ENCODE measurements around the gene ABCA7.

Gene ABCA7

DNA sequence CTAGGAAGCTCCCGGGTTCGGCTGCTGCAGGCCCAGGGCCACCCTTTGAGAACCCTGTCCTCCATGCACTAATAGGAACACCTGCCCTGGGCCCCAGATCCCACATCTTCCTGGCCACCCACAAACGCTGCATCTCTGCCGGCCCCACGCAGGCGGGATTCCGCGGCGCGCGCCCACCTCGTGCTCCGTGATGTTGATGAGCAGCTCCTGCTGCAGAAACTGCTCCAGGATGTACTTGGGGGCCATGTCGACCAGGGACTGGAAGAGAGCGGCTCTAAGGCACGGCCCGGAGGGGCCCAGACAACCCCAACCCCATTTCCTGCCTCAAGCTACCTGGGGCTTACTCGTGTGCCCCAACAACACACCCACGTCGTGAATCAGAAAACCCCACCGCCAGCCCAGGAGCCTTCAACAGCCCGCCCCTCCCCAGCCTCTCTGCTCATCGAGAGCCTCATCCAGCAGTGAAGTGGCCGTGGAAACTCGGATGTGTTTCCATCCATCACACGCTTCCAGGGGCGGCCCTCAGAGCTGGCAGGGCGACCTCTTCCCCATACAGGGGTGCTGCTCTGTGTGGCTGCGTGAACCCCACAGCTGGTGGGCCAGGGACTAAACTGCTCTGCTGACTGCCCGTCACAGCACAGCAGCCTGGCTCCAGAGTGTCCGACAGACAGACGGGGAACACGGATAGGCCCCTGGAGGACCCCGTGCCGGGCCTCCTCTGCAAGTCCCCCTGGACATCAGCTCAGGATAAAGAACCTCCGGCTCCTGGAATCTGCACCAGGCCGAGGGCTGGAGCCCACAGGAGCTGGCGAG, 51.0 kb downstream of the ABCA7 start:
- TF ChIP-seq, protein P1, sequence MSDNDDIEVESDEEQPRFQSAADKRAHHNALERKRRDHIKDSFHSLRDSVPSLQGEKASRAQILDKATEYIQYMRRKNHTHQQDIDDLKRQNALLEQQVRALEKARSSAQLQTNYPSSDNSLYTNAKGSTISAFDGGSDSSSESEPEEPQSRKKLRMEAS (IDR thresholded peaks at IDR 0.05; ENCODE audit: low read depth, low read length) = no peak
- TF ChIP-seq, protein P2, sequence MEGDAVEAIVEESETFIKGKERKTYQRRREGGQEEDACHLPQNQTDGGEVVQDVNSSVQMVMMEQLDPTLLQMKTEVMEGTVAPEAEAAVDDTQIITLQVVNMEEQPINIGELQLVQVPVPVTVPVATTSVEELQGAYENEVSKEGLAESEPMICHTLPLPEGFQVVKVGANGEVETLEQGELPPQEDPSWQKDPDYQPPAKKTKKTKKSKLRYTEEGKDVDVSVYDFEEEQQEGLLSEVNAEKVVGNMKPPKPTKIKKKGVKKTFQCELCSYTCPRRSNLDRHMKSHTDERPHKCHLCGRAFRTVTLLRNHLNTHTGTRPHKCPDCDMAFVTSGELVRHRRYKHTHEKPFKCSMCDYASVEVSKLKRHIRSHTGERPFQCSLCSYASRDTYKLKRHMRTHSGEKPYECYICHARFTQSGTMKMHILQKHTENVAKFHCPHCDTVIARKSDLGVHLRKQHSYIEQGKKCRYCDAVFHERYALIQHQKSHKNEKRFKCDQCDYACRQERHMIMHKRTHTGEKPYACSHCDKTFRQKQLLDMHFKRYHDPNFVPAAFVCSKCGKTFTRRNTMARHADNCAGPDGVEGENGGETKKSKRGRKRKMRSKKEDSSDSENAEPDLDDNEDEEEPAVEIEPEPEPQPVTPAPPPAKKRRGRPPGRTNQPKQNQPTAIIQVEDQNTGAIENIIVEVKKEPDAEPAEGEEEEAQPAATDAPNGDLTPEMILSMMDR (IDR thresholded peaks at IDR 0.05; ENCODE audit: low read depth, low read length) = no peak
- no peak for TF ChIP-seq POLR2A (IDR thresholded peaks at IDR 0.05; ENCODE audit: extremely low read depth, insufficient read length)
- TF ChIP-seq MYC (IDR thresholded peaks at IDR 0.05; ENCODE audit: low read depth, low read length) = no peak
- no peak overlapping the region for H3K4me3 ChIP-seq (ENCODE audit: low read depth, low read length)

DNA sequence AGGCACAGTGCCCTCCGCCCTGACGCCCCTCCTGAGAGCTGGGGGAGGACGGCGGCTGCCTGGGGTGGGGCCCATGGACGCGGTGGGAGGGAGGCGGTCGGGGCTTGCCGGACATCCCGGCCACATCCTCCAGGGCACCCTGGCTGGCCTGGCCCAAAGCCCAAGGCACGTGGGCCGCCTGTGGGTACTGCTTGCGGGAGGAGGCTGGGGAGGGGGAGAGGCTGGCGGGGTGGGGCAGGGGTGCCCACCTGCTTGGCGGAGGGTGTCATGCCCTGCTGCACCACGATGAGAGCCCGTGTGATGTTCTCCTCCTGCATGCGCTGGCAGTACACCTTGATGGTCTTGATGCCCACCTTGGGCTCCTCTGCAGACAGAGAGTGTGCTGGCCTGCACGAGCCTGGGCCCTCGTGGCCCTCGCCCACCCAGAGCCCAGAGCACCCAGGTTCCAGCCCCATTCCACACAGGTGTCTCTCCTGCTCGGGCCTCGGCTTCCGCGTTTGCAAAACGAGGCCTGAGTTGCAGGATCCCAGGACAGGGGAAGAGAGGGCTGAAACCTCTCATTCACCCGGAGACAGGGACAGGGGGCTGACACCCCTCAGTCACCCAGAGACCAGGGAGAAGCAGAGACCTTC, 51.8 kb downstream of the ABCA7 start:
- TF ChIP-seq, protein P1 (IDR thresholded peaks at IDR 0.05; ENCODE audit: low read depth, low read length) = no peak
- TF ChIP-seq, protein P2 (IDR thresholded peaks at IDR 0.05; ENCODE audit: low read depth, low read length) = no peak
- TF ChIP-seq POLR2A (IDR thresholded peaks at IDR 0.05; ENCODE audit: extremely low read depth, insufficient read length) (no peak), MYC (IDR thresholded peaks at IDR 0.05; ENCODE audit: low read depth, low read length) (no peak)
- no peak for DNase-seq (ENCODE audit: low read depth)
- no peak overlapping the region for H3K4me3 ChIP-seq (ENCODE audit: low read depth, low read length)

More for the DNA sequence above, 51.0 kb downstream of the ABCA7 start:
- DNase-seq (ENCODE audit: low read depth) = no peak

DNA sequence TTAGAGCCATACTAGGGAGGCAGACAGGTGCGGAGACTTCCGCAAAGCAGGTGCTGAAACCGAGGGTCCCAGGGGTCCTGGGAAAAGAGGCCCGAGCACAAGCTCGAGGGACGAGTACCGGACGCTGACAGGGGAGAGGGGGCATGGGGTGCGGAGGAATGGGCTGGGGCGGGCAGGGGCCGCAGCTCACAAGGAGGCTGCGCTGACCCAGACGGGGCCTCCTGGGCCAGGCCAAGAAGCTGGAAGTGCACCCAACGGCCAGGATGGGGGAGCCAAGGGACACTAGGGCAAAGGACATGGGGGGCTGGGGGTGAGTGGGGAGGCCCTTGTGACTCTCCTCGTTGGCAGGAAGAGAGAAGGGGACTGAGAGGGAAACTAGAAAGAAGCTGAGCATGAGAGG, 53.4 kb downstream of the ABCA7 start:
- TF ChIP-seq POLR2A (IDR thresholded peaks at IDR 0.05; ENCODE audit: extremely low read depth, insufficient read length) (no peak), MYC (IDR thresholded peaks at IDR 0.05; ENCODE audit: low read depth, low read length) (no peak)
- TF ChIP-seq, protein P2 (IDR thresholded peaks at IDR 0.05; ENCODE audit: low read depth, low read length) = no peak
- TF ChIP-seq, protein P1 (IDR thresholded peaks at IDR 0.05; ENCODE audit: low read depth, low read length) = no peak
- H3K4me3 ChIP-seq (ENCODE audit: low read depth, low read length) = no peak overlapping the region

DNA sequence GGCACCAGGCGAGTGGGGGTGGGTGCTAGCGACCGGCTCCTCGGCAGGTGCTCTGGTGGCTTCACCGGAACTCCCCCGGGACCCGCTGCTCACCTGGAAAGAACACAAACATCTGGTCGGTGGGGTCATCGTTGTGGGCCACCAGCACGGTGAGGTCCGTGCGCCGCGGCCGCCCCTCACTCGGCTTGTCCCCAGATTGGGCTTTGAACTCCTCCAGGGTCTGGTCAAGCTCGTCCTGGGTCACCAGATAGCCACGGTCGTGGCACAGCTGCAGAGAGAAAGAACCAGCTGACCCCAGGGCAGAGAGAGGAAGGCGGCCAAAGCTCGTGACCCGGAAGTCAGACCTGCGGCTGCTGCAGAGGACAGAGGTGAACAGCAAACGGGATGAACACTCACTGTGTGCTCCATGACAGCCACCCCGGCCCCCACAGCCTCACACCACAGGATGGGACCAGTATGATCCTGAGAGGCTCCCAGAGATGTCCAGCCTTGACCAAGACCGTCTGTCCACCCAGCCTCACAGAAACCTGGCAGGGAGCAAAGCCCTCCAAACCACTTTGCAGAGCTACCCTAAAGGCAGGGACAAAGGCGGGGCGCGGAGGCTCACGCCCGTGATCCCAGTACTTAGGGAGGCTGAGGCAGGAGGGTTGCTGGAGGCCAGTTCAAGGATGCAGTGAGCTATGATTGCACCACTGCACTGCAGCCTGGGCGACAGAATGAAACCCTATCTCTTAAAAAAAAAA, 54.1 kb downstream of the ABCA7 start:
- H3K4me3 ChIP-seq (ENCODE audit: low read depth, low read length) = peak overlapping the region; percentile 75
- DNase-seq (ENCODE audit: low read depth) = no peak
- no peak for TF ChIP-seq MYC (IDR thresholded peaks at IDR 0.05; ENCODE audit: low read depth, low read length)
- TF ChIP-seq, protein P1 (IDR thresholded peaks at IDR 0.05; ENCODE audit: low read depth, low read length) = no peak
- no peak for TF ChIP-seq POLR2A (IDR thresholded peaks at IDR 0.05; ENCODE audit: extremely low read depth, insufficient read length)
- TF ChIP-seq, protein P2 (IDR thresholded peaks at IDR 0.05; ENCODE audit: low read depth, low read length) = no peak

More for the DNA sequence above, 53.4 kb downstream of the ABCA7 start:
- no peak for DNase-seq (ENCODE audit: low read depth)

DNA sequence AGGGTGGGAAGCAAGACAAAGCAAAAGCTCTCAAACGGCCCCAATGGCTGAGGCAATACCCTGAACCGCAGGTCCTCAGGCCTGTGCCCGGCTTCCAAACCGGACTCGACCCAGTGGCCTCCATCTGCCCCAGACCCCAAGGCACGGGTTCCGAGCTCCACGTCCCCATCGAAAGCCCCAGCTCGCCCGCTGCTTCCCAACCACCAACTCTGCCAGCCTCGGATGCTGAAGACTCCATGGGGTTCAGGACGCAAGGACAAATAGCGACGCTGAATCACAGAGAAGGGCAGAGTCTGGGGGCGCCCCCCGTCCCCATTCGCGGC, 54.7 kb downstream of the ABCA7 start:
- peak overlapping the region; percentile 75 for H3K4me3 ChIP-seq (ENCODE audit: low read depth, low read length)
- TF ChIP-seq MYC (IDR thresholded peaks at IDR 0.05; ENCODE audit: low read depth, low read length) = no peak
- TF ChIP-seq, protein P2 (IDR thresholded peaks at IDR 0.05; ENCODE audit: low read depth, low read length) = no peak
- TF ChIP-seq, protein P1 (IDR thresholded peaks at IDR 0.05; ENCODE audit: low read depth, low read length) = no peak
- no peak for TF ChIP-seq POLR2A (IDR thresholded peaks at IDR 0.05; ENCODE audit: extremely low read depth, insufficient read length)
- DNase-seq (ENCODE audit: low read depth) = no peak

Measured in NB4 (cell line).